Neutrophil (primary cell): ENCODE data around the gene TMEM132D.

ENCODE experiments used
- H3K27ac ChIP-seq: fragments of 200-600 bp; sonication (generic); 2 replicates; pipeline ENCODE4 v1.5.1; 2016; ENCODE audit warnings: mild to moderate bottlenecking, moderate library complexity
- H3K27me3 ChIP-seq: fragments of 200-600 bp; sonication (generic); 2 replicates; pipeline ENCODE4 v1.6.0; 2016; ENCODE audit warnings: mild to moderate bottlenecking
- H3K36me3 ChIP-seq: fragments of 200-600 bp; sonication (generic); 2 replicates; pipeline ENCODE4 v1.5.1; 2017
- H3K4me1 ChIP-seq, 2 experiments: fragments of 200-600 bp in 1 of 2; sonication (generic) in 1 of 2; 1 replicate in 1 of 2; 2 replicates in 1 of 2; pipeline versions ENCODE4 v1.5.1 to v1.6.1; 2013 to 2016; ENCODE audit warnings: low read depth in 1 of 2, low read length in 1 of 2, mild to moderate bottlenecking in 1 of 2, moderate library complexity in 1 of 2; ENCODE audit not compliant: control insufficient read depth in 1 of 2, insufficient read depth in 1 of 2
- H3K4me3 ChIP-seq, 2 experiments: fragments of 200-600 bp in 1 of 2; sonication (generic) in 1 of 2; 1 replicate in 1 of 2; 2 replicates in 1 of 2; pipeline ENCODE4 v1.5.1; 2013 to 2016; ENCODE audit warnings: low read depth in 1 of 2, low read length in 1 of 2, mild to moderate bottlenecking in 1 of 2, moderate library complexity in 1 of 2
- H3K9me3 ChIP-seq: fragments of 200-600 bp; sonication (generic); 2 replicates; pipeline ENCODE4 v1.5.1; 2016
- TF ChIP-seq, protein P1 (sequence below): fragments of 200-600 bp; sonication (generic); IDR thresholded peaks from 2 replicates; pipeline ENCODE4 v1.5.1; 2016; ENCODE audit warnings: antibody characterized with exemption

The TMEM132D gene

GRCh38 chr12:129532707-129533499 is 370.9 kb downstream of the TMEM132D start:
- Histone ChIP-seq H3K27me3 (no peaks in the 10 kb centered on the region), H3K36me3 (no peaks in the 10 kb centered on the region), H3K27ac (no peak overlapping the region), H3K9me3 (no peaks in the 10 kb centered on the region), H3K4me1 (no peaks in the 10 kb centered on the region), H3K4me3 (no peak overlapping the region)
- TF ChIP-seq, protein P1, sequence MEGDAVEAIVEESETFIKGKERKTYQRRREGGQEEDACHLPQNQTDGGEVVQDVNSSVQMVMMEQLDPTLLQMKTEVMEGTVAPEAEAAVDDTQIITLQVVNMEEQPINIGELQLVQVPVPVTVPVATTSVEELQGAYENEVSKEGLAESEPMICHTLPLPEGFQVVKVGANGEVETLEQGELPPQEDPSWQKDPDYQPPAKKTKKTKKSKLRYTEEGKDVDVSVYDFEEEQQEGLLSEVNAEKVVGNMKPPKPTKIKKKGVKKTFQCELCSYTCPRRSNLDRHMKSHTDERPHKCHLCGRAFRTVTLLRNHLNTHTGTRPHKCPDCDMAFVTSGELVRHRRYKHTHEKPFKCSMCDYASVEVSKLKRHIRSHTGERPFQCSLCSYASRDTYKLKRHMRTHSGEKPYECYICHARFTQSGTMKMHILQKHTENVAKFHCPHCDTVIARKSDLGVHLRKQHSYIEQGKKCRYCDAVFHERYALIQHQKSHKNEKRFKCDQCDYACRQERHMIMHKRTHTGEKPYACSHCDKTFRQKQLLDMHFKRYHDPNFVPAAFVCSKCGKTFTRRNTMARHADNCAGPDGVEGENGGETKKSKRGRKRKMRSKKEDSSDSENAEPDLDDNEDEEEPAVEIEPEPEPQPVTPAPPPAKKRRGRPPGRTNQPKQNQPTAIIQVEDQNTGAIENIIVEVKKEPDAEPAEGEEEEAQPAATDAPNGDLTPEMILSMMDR: no peak

DNA sequence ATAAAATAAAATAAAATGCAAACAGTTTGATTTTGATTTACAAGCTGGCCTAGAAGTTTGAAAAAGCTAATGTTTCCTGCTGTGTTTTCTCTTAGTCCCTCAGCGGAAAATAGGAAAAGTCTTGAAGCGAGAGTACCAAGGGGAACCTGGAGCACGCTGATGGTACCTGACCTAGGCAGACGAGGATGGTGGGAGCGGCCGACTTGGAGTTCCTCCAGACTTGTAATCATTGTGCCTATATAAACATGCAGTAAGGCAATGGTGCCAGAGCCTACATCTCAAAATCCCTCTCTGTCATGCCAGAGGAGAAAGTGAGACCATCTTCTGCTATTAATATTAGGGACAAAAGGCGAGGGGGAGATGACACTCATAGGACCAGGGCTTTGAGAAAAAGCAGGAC is 371.7 kb downstream of the TMEM132D start:
- TF ChIP-seq, protein P1: no peak
- Histone ChIP-seq H3K4me1 (no peaks in the 10 kb centered on the region), H3K4me3 (no peak overlapping the region)

DNA sequence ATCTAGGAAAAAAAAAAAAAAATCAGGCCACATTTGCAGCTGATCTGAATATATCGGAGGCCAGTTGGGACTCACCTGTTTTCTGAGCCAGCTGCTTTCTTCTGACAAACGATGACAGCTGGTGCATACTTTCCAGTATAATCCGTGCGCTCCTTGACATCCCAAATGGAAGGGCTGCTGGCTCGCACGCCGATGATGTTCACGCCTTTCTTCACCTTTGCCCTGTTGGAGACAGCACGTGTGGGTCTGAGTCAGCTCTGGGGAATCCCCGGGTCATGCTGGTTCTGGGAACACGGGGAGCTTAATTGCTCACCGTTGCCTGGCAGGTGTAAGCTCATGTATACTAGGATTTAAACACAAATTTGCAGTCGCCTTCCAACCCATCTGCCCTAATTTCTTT is 372.8 kb downstream of the TMEM132D start:
- Histone ChIP-seq H3K9me3 (no peaks in the 10 kb centered on the region), H3K4me3 (no peak overlapping the region), H3K27ac (no peak overlapping the region), H3K36me3 (no peaks in the 10 kb centered on the region), H3K27me3 (no peaks in the 10 kb centered on the region), H3K4me1 (no peaks in the 10 kb centered on the region)
- TF ChIP-seq, protein P1: no peak

More for the DNA sequence above, 371.7 kb downstream of the TMEM132D start:
- no peaks in the 10 kb centered on the region for H3K36me3 ChIP-seq
- no peaks in the 10 kb centered on the region for H3K27me3 ChIP-seq
- no peak overlapping the region for H3K27ac ChIP-seq
- no peaks in the 10 kb centered on the region for H3K9me3 ChIP-seq

GRCh38 chr12:129530517-129530916 is 373.3 kb downstream of the TMEM132D start:
- no peak overlapping the region for H3K4me3 ChIP-seq
- TF ChIP-seq, protein P1: no peak
- H3K9me3 ChIP-seq: no peaks in the 10 kb centered on the region
- H3K27me3 ChIP-seq: no peaks in the 10 kb centered on the region
- H3K27ac ChIP-seq: no peak overlapping the region
- H3K4me1 ChIP-seq: no peaks in the 10 kb centered on the region
- no peaks in the 10 kb centered on the region for H3K36me3 ChIP-seq

GRCh38 chr12:129527506-129527905 is 376.3 kb downstream of the TMEM132D start:
- Histone ChIP-seq H3K27me3 (no peaks in the 10 kb centered on the region), H3K4me3 (no peak overlapping the region), H3K9me3 (no peaks in the 10 kb centered on the region), H3K27ac (no peak overlapping the region), H3K36me3 (no peaks in the 10 kb centered on the region), H3K4me1 (no peaks in the 10 kb centered on the region)
- TF ChIP-seq, protein P1: no peak
